ENCODE measurements around the gene SCUBE2.

The SCUBE2 gene

GRCh38 chr11:9077164-9077563 lies 14.2 kb downstream of the SCUBE2 start:
- TF ChIP-seq CTCF (IDR thresholded peaks at IDR 0.05; ENCODE audit: low read depth, low read length), result no peak
- H3K4me3 ChIP-seq (ENCODE audit: low read depth, low read length), result no peak overlapping the region

GRCh38 chr11:9076661-9077060 lies 14.7 kb downstream of the SCUBE2 start:
- no peak for TF ChIP-seq CTCF (IDR thresholded peaks at IDR 0.05; ENCODE audit: low read depth, low read length)
- no peak overlapping the region for H3K4me3 ChIP-seq (ENCODE audit: low read depth, low read length)

GRCh38 chr11:9076046-9076445 lies 15.4 kb downstream of the SCUBE2 start:
- no peak for TF ChIP-seq CTCF (IDR thresholded peaks at IDR 0.05; ENCODE audit: low read depth, low read length)
- H3K4me3 ChIP-seq (ENCODE audit: low read depth, low read length), result no peak overlapping the region

GRCh38 chr11:9075556-9075955 lies 15.8 kb downstream of the SCUBE2 start:
- H3K4me3 ChIP-seq (ENCODE audit: low read depth, low read length), result no peak overlapping the region
- no peak for TF ChIP-seq CTCF (IDR thresholded peaks at IDR 0.05; ENCODE audit: low read depth, low read length)

- H3K4me3 ChIP-seq (ENCODE audit: low read depth, low read length), result no peak overlapping the region
- no peak for TF ChIP-seq CTCF (IDR thresholded peaks at IDR 0.05; ENCODE audit: low read depth, low read length)
Observed at GRCh38 chr11:9074338-9075029, 16.9 kb downstream of the SCUBE2 start.

- H3K4me3 ChIP-seq (ENCODE audit: low read depth, low read length), result no peak overlapping the region
- TF ChIP-seq CTCF (IDR thresholded peaks at IDR 0.05; ENCODE audit: low read depth, low read length), result no peak
Observed at GRCh38 chr11:9073466-9074225, 17.8 kb downstream of the SCUBE2 start.

- no peak overlapping the region for H3K4me3 ChIP-seq (ENCODE audit: low read depth, low read length)
- no peak for TF ChIP-seq CTCF (IDR thresholded peaks at IDR 0.05; ENCODE audit: low read depth, low read length)
Observed at GRCh38 chr11:9072626-9073176, 18.7 kb downstream of the SCUBE2 start.
